Stimulated activated CD8-positive, alpha-beta memory T cell treated with anti-CD3 and anti-CD28 coated beads, Interleukin-4, amount 100 ng/mL, for 24 hours (primary cell): ENCODE data around the gene MYADML2.
A peak's percentile ranks its signal among the peaks of the same experiment; 100 is the strongest.

Experiments used
- DNase-seq: peaks from one replicate; pipeline ENCODE4 v3.0.0-alpha.2; 2020; ENCODE audit warnings: low read depth

The MYADML2 gene

DNA sequence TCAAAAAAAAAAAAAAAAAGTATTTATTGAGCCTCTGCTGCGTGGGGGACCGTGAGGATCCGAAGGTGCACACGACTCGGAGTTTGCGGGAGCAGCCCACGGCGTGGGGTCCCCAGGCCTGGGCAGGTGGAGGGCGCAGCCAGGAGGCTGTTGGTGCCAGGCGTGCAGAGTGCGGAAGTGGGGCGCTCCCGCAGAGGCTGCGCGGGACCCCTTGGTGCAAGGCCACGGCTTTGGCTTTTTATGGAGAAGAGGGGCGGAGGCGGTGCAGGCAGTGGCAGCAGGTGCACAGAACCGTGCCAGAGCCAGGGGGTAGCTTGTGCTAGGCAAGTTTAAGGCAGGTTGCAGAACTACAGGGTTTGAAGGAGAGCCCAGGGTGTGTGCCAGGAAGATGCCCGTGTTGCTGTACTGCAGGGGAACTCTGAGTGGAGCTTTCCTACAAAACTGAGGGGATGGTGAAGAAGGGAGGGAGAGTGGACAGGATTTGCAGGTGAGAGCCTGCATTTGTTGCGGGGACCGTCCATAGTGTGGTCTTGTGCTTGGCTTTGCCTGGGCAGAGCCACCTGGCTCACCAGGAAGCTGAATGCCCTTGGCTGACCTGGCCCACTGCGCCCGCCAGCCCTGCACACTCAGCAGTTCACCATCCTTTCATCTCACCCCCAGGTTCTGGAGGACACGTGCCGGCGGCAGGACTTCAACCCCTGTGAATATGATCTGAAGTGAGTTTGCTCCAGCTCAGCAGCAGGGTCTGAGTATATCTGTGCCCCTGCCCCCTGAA, 31.7 kb upstream of the MYADML2 start:
- DNase-seq, result no peak

DNA sequence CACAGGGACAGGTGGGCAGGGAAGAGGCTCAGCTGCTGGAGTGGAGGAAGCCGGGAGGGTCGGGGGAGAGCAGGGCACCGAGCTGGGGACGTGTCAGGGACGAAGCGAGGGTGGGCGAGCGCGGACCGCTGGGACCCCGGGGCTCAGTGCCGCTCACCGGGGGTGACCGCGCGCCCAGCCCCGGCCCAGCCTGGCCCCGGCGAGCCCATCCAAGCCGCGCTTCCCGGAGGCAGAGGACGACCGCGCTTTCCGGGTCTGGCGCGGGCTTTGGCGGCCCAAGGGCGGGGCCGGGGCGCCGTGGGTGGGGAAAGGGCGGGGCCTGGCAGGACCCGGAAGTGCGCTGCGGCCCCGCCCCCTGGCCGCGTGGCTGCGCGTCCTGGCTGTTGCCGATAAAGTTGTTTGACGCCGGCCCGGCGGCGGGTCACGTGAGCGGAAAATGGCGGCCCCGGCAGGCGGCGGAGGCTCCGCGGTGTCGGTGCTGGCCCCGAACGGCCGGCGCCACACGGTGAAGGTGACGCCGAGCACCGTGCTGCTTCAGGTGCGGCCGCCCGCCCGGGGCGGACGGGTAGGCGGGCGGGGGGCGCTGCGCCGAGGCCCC, 30.3 kb upstream of the MYADML2 start, which contains the start of gene ASPSCR1:
ASPSCR1 (plus strand) TSS at position 419 of the 598 bp plus-strand sequence; CDS start at position 437, 18 bp downstream.
- DNase-seq, result peak; percentile 82

DNA sequence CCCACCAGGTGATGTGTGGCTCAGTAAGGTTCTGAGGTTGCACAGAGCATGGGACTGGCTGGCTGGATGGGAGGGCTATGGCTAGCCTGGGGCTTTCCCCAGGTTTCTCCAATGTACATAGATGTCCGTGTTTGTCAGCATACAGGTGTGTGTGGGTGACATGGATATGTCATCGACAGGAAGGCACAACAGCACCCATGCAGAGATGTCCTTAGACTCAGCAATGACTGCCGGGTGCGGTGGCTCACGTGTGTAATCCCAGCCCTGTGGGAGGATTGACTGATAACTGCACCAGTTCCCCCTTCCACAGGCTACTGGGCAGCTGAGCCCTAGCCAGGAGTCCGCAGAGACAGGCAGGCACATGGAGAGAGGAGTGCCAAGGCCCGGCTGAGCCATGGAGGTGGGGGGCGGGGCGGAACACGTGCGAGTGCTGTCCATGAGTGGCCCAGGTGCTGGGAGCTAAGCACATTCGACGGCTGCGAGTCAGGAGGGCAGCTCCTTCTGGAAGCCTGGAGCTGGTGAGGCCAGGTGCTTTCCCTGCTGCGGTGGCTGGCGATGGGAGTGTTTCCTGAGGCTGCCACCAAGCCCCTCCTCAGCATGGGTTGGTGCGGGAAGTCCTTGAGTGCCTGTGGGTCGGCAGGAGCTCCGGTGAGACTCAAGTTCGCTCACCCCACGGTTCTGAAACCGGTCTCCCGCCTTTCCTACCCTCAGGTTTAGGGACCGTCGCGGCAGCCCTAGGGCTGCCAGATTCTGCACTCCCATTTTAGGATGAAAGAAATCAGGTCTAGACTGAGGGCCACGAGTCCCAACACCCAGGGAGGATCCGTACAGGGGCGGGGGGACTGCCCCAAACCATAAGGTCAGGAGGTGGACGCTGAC, 29.5 kb upstream of the MYADML2 start:
- no peak for DNase-seq

DNA sequence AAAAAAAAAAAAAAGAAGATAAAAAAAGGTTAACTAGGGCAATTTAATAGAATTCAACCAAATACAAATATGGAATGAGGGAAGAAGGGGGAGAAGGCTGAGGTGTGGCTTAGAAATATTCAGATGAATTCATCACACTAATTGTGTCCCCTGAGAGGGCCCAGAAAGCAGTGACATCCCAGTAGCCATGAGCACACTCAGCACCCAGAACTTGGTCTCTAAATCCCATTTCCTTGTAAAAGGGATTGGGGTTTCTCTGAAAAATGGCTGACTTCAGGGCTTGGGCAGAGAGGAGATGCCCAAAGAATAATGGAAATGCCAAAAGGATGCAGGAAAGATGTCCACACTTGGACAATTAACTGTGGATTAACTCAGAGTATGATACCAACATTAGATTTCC, 26.4 kb upstream of the MYADML2 start:
- no peak for DNase-seq

DNA sequence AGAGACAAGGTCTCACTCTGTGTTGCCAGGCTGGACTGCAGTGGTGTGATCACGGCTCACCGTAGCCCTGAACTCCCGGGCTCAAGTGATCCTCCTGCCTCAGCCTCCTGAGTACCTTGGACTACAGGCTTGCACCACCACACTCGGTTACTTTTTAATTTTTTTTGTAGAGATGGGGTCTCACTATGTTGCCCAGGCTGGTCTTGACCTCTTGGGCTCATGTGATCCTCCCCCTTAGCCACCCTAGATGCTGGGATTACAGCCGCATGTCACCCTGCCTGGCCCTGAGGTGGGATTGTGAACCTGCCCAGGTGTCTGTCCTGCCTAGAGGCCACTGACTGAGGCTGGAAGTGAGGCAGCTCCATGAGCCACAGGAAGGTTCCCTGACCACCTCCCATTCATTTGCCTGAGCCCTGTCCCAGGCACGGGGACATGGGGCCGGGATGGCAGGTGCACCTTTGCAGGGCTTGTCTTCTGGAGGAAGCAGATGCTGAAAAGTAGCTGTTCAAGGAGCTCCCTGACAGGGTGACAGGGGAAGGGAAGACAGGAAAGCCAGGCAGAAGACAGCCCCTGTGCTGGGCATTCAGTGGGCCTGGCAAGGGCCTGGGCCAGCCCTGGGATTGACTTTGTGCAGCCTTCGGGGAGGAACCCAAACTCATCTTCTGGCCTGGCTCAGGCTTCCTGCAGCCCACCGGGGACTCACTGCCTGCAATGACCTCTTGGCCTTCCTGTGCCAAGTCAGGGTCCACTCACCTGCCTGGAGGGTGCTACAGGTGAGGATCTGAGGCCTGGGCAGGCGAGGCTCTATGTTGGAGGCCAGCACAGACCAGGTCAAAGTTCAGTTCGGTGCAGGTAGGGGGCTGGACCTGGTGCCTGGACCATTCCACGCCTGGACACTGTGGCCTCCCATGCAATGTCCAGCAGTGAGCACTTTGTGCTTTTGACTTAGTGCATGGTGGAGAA, 22.1 kb upstream of the MYADML2 start:
- DNase-seq, result no peak

DNA sequence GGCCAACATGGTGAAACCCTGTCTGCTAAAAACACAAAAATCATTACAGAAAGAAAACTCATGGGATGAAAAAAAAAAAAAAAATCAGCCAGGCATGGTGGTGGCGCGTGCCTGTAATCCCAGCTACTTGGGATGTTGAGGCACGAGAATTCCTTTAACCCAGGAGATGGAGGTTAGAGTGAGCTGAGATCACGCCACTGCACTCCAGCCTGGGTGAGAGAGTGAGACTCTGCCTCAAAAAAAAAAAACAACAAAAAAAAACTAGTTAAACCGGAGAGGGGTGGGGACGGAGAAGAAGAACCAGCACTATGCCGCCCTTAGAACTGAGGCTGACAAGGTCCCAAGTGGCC, 21.3 kb upstream of the MYADML2 start:
- no peak for DNase-seq

DNA sequence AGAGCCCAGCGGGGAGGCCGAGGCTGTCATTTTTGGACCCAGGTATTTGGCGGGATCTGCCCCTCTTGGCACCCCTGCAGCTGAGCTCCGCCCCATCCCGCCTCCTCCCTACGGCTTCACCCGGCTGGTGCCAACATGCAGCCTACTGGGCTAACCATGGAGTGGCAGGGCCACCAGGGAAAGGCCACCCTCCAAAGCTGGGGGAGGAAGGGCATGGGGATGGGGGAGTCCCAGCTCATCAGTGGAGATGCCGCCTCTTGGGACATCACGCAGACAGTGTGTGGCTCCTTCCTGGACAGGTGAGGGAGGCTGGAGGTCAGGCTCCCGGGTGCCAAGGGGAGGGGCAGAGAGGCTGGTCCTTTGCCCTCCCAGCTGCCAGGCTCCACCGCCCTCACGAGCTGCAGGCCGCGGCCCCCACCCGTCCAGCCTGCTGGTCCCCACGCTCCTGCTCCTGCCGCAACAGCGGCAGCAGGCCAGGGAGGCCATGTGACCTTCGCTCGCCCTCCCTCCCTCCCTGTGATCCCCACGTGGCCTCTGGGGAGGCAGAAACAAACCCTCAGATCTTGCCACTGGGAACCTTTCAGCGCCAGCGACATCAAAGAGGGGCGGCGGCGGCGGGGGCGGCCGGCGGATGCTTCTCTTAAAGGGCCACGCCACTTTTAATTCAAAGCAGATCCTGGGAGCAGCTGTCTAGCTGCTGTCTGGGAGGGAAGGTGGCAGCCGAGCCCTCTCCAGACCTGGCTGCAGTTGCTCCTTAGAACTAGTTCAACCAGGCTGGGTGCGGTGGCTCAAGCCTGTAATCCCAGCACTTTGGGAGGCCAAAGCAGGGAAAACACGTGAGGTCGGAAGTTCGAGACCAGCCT, 20.7 kb upstream of the MYADML2 start:
- peak; percentile 81 for DNase-seq

DNA sequence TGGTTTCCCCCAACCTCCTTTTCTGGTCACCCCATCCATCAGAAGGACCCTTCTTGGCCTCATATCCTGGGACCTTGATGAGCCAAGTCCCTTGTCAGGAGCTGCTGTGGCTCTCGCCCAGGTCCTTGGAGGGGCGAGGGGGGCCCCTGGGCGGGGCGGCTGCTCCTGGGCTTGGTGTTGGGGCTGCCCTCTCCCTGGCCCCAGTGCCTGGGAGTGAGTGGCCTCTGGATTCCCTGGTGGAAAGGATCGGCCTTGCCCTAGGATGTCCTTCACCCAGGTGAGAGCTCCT, 20.2 kb upstream of the MYADML2 start:
- DNase-seq, result no peak

DNA sequence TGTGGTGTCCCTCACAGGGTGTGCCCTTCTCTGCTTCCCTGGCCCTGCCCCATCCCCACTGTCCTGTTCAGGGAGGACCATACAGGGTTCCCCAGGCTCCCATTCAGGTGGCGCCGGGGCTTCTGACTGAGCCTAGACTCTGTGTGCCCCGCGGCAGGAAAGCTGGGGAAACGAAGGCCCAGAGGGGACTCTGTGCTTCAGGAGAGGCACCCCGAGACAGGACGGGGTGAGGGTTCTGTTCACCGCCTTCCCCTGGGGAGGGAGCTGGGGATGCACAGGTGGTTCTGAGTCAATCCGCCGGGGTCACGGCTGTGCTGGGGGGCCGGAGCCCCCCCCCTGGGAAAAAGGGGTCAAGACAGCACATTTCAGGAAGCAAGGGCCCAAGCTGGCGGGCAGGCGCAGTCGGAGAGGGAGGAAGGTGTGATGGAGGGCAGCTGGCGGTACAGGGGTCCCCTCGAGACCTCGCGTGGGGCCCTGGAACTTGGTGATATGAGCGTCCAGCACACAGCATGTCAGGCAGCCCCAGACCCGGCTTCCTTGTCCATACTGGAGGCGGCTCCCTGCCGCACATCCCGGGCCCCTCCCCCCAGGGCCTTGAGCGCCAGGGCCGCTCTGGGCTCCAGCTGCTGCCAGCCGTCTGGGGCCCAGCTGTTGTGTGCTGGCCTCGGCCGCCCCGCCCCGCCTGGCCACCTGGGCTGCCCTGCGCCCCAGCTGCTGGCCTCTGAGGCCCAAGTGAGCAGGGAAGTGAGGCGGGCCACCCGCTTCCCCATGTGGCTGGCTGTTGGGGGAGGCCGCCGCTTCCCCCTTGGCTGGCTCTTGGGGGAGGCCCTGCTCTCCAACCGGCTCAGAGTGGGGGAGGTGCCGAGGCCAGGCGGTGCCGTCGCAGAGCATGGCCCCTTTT, 19.6 kb upstream of the MYADML2 start:
- no peak for DNase-seq

DNA sequence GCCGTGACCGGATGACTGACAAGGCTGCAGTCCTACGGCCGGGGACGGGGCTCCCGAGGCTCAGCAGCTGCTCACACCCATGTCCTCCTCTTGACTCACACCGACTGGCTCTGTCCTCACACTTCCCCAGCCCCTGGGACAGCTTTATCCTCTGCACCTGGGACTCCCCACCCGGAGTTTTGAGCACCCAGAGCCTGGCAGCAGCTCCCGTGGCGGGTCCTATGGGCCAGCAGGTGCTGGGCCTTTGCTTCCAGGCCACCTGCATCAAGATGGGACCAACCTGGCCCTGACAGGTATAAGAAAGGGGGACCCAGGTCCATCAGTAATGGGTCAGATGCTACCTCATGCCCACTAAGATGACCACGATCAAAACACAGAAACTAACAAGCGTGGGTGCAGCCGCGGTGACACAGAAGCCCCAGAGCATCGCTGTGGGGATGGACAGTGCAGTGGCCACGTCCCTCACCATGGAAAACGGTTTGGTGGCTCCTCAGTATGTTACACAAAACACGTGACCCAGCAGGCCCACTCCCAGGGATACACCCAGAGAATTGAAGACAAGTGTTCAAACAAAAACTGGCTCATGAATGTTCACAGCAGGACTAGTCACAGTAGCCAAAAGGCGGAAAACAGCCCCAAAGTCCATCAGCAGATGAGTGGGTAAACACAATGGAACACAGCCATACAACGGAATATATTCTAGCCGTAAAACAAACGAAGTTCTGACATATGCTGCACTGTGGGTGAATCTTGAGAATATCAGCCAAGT, 17.2 kb upstream of the MYADML2 start:
- no peak for DNase-seq

DNA sequence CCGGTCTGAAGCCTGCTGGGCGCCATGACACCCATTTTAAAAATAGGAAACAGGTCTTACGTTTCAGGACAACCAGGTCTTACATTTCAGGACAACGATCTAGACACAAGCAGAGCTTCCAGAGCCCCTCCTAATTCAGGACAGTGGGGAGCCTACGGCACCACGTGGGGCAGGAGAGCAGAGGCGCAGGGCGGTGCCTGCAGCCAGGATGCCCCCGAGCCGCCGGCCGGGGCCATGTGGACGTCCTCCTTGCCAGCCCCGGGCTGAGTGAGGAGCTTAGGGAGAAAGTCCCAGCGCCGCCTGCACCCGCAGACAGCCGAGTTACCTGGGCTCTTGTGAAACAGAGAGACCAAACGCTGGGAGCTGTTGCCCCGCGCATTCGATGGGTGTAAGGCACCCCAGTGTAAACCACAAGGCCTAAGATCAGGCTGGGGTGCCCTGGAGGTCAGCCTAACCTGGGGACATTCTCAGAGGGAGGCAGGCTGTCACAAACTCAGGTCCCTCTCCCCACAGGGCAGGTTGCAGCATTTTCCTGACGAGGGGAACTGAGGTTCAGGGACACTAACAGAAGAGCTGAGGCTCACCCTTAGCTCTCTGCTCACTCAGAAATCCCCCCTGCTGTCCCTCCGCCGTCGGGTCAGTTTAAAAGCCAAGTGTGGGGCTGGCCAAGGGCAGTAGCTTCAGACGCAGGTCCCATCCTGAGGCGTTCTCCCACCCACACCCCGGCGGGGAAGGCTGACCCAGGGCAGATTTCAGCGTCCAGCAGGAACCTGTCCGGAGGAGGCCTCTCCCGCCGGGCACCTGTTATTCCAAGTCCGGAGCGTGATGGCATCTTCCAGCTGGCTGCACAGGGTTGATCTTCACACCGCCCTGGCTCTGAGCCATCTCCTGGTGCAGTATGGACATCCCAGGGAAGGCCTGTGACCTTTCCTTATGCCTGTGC, 15.7 kb upstream of the MYADML2 start:
- DNase-seq, result no peak

DNA sequence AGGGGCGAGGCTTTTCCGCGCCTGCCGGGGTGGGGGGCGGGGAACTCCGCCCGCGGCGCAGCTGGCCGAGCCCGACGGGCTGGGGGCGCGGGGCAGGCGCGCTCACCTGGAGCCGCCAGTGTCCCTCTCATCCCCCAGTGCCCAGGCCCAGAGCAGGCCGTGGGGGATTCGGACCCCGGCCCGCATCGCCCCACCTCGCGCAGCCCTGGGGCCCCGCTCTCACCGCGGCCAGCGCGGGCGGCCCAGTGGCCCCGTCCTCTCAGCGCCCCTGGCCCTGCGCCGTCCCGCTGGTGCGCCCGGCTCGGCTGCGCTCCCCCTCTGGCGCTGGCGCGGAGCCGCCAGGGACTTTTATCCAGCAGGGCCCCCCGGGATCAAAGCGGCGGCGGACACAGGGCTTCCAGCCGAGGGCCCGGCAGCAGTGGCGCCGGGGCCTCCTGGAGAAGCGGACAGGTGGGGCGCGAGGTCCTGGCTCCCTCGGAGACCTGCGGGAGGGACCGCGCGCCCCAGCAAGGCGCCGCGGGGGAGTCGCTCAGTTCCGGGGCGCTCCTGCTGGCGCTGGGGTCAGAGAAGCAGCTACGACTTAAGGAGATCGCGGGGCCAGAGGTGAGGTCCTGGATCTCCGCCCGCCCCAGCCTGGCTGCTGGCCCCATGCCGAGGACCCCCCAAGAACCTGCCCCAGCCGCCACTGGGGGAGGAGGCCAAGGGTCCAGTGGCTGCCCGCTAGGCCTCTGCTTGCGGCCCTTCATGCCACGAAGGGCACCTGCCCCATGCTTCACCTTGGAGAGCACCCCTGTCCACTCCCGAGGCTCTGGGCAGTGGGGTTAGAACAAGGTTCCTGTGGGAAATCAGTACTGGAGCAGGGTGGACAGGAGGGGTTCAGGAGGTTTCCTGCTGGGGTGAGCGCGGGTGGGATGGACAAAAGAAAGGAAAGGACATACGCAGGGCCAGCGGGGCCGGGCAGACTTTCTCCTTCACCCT, 14.8 kb upstream of the MYADML2 start:
- no peak for DNase-seq

DNA sequence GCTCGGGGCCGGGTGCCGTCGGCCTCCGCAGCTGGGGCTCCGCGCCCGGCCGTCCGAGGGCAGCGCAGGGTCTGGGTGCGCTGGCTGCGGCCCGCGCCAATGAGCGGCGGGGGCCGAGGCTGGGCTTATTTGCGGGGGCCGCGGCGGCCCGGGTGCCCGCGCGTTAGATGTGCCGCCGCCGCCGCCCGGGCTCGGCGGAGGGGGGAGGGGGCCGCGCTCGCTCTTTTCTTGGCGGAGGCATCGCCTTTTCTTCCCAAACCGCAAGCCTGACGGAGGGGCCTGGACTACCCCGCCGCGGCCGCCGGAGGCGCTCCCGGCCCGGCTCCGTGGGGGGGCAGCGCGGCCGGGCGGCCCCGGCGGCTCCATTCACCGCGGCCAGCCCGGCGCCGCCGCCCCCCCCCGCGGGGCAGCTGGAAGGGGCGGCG, 14.1 kb upstream of the MYADML2 start, which contains the start of gene NOTUM:
NOTUM (minus strand) TSS at position 101 of the 425 bp plus-strand sequence. CDS start 278 bp downstream, outside the sequence.
- DNase-seq, result no peak

DNA sequence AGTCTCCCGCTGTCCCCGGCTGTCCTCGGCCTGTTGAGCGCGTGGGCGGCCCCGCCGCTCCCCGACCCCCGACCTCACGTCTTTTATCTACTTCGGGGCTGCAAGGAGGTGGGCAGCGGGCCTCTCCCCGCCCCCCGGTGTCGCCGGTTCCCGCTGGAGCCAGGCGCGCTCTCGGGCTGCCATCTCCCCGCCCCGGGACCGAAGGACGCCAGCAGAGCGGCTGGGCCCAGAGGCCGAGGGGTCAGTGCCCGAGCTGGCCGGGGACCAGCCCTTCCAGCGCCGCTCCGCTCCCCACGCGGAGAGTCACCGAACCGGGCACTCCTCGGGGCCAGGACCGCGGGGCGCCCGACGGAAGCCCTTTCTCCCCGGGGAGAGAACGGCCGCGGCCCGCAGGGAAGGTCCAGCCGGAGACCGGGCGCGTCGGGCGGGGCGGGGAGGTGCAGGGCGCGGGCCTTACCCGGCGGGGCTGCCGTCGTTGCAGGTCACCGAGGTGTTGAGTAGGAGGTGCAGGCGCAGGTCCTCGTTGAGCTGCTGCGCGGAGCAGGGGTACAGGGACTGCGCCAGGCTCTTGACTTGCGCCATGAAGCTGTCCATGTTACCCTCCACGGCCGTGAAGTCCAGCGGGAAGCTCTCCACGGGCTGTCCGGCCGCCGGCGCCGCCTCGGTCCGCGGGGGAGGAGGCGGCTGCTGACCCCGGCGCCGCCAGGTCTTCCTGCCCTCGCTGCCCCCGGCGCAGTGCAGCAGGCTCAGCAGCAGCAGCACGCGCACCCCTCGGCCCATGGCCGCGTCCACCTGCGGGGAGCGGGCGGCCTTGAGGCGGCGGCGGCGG, 13.3 kb upstream of the MYADML2 start:
- DNase-seq, result no peak

DNA sequence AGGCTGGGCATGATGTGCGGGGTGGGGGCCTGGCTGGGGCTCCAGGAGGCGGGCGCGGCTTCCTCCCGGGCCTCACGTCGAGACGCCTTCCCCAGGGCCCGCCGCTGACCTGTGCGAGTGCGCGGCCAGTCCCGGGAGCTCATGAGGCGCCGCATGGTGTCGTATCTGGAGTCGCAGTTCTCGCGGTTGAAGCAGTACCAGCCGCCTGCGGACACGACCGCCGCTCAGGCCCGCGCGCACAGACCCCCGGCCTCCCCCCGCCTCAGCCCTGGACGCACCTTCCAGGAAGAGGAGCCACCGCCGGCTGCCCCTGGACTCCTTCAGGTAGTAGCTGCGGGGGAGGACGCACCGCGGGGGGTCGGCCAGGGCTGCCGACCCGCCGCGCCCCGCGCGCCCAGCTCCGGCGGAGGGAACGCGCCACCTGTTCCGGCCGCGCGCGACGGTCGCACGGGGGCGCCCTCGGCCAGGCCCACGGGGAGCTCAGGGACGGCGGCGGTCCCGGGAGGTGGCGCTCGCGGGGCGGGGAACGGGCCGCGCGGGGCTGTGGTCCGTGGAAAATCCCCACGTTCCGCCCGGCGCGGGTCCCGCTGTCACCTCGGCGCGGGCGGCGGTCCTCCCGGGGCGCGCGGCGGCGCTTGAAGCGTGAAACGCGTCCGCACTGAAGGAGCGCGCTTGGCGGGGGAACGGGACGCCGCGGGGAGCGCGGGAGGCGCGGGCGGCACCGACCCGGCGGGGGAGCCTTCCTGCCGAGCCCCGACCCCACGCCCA, 12.5 kb upstream of the MYADML2 start:
- peak; percentile 69 for DNase-seq
